ENCODE data around the gene LY6G6F. TPM values are rescaled to one million over a fixed set of nuclear protein-coding genes. Genes with fewer than 3 reads are reported as not detected.

The LY6G6F gene
- total RNA-seq, 1 donor from 2014 or later = not detected

DNA sequence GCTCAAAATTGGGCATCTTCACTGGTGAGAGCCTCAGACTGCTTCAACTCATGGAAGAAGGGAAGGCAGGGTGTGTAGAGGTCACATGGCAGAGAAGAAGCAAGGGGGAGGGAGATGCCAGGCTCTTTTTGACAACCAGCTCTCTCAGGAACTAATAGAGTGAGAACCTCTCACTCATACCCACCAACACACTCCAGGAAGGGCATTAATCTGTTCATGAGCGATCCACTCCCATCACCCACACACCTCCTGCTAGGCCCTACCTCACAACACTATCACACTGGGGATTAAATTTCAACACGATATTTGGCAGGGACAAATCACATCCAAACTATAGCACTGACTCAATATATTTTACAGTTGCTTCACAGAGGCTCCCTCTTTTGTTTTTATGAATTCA is 35.1 kb downstream of the LY6G6F start:
- TF ChIP-seq, protein P1, sequence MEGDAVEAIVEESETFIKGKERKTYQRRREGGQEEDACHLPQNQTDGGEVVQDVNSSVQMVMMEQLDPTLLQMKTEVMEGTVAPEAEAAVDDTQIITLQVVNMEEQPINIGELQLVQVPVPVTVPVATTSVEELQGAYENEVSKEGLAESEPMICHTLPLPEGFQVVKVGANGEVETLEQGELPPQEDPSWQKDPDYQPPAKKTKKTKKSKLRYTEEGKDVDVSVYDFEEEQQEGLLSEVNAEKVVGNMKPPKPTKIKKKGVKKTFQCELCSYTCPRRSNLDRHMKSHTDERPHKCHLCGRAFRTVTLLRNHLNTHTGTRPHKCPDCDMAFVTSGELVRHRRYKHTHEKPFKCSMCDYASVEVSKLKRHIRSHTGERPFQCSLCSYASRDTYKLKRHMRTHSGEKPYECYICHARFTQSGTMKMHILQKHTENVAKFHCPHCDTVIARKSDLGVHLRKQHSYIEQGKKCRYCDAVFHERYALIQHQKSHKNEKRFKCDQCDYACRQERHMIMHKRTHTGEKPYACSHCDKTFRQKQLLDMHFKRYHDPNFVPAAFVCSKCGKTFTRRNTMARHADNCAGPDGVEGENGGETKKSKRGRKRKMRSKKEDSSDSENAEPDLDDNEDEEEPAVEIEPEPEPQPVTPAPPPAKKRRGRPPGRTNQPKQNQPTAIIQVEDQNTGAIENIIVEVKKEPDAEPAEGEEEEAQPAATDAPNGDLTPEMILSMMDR (IDR thresholded peaks at IDR 0.05; ENCODE audit: unreplicated experiment) = no peak
- Mint-ChIP-seq H3K4me1 (ENCODE audit: low read depth) (peaks cover 29% of the 10 kb centered on the region), H3K4me3 (ENCODE audit: low read depth) (peak overlapping the region; percentile 26), H3K27ac (no peak overlapping the region), H3K27me3 (no peaks in the 10 kb centered on the region), H3K36me3 (ENCODE audit: insufficient read depth) (peaks cover 2% of the 10 kb centered on the region), H3K9me3 (ENCODE audit: low read depth) (no peaks in the 10 kb centered on the region)
- DNase-seq (ENCODE audit: low spot score, unreplicated experiment) = no peak

DNA sequence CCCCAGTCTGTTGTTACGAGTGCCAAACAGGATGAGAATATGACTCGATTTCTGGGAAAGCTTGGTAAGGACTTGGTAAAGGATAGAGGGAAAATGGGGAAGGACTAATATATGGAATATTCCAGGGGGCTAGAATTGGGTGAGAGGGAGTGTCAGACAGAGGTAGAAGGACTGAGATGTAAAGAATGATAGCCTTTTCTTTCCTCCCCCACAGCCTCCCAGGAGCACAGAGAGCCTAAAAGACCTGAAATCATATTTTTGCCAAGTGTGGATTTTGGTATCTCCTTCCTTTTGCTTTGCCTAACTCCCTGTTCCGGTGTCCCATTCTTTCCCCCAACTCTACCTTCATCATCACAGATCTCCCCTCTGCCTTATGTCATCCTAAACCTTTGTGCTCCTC is 36.2 kb downstream of the LY6G6F start:
- no peak for DNase-seq (ENCODE audit: low spot score, unreplicated experiment)
- no peak overlapping the region for H3K27ac Mint-ChIP-seq
- TF ChIP-seq, protein P1 (IDR thresholded peaks at IDR 0.05; ENCODE audit: unreplicated experiment) = no peak
- peaks cover 4% of the 10 kb centered on the region for H3K36me3 Mint-ChIP-seq (ENCODE audit: insufficient read depth)
- H3K4me1 Mint-ChIP-seq (ENCODE audit: low read depth) = peaks cover 18% of the 10 kb centered on the region
- no peaks in the 10 kb centered on the region for H3K9me3 Mint-ChIP-seq (ENCODE audit: low read depth)
- H3K27me3 Mint-ChIP-seq = no peaks in the 10 kb centered on the region
- no peak overlapping the region for H3K4me3 Mint-ChIP-seq (ENCODE audit: low read depth)

DNA sequence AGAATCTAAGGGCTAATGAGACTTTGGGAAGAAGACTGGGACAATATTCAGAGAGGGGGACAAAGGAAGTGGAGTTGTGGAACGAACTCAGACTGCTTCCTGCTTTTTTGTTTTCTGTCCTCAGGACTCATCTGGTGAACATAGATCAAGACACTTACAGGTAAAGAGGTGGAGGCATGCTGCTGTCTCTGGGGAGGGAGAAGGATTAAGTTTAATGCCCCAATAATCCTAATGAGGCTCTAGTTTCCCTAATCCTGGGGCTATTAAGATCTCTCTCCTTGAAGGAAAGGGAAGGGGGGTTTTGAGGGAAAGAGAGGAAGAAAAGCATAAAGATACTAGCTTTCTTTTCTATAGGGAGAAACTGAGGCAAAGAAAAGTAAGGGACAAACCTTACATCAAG is 37.8 kb downstream of the LY6G6F start:
- Mint-ChIP-seq H3K36me3 (ENCODE audit: insufficient read depth) (peaks cover 6% of the 10 kb centered on the region), H3K4me3 (ENCODE audit: low read depth) (no peak overlapping the region), H3K27me3 (no peaks in the 10 kb centered on the region), H3K27ac (no peak overlapping the region), H3K9me3 (ENCODE audit: low read depth) (no peaks in the 10 kb centered on the region), H3K4me1 (ENCODE audit: low read depth) (peaks cover 7% of the 10 kb centered on the region)
- TF ChIP-seq, protein P1 (IDR thresholded peaks at IDR 0.05; ENCODE audit: unreplicated experiment) = no peak
- DNase-seq (ENCODE audit: low spot score, unreplicated experiment) = no peak

DNA sequence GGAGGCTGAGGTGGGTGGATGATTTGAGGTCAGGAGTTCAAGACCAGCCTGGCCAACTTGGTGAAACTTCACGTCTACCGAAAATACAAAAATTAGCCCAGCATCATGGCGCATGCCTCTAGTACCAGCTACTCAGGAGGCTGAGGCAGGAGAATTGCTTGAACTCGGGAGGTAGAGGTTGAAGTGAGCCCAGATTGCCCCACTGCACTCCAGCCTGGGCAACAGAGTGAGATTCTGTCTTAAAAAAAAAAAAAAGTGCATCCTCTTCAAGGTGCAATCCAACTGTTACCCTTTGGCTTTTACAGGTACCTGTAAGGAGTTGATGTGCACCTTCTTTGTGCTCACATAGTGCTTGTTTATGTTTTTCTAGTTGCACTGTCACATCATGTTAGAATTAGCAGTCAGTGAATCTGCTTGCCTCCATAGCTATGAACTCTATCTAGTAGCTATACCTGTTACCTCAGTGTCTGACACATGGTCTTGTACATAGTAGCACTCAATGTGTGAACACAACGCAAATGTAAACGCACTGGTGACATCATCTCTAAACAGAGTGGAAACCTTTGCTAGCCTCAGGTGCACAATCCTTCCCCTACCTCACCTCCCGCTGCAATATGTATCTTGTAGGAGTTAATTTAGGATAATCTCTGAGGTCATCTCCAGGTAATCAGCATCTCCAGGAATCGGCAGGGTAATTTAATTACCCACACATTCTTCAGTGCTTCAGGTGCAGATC is 42.8 kb downstream of the LY6G6F start:
- no peaks in the 10 kb centered on the region for H3K27me3 Mint-ChIP-seq
- peaks cover 4% of the 10 kb centered on the region for H3K36me3 Mint-ChIP-seq (ENCODE audit: insufficient read depth)
- no peaks in the 10 kb centered on the region for H3K9me3 Mint-ChIP-seq (ENCODE audit: low read depth)
- TF ChIP-seq, protein P1 (IDR thresholded peaks at IDR 0.05; ENCODE audit: unreplicated experiment) = no peak
- peaks cover 8% of the 10 kb centered on the region for H3K4me1 Mint-ChIP-seq (ENCODE audit: low read depth)
- H3K27ac Mint-ChIP-seq = peak overlapping the region; percentile 1
- no peak overlapping the region for H3K4me3 Mint-ChIP-seq (ENCODE audit: low read depth)
- DNase-seq (ENCODE audit: low spot score, unreplicated experiment) = no peak

DNA sequence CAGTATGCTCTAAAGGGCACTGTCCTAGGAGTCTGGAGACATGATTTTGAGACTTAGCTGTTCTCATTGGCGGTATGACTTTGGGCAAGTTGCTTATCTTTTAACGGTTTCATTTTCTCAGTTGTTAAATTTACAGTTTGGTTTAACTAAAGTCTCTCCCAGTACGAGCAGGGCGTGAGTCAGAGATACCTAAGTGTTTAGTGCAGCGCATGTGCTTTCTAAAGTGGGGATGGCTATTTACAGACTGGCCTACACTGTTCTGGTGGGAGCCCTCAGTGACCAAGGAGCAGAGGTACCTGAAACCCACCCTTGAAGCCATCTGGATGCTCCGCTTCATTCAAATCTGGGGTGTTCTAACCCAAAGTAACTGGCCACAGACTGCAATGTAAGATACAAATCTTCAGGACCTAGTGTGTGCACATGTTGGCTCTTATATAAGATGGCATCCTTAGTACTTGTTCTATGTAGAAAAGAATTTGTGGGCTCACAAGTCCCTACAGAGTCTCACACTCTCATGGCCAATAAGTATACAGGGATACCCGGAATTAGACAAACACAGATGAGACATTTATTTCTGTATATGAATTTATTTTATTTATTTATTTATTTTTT is 43.9 kb downstream of the LY6G6F start:
- TF ChIP-seq, protein P1 (IDR thresholded peaks at IDR 0.05; ENCODE audit: unreplicated experiment) = no peak
- DNase-seq (ENCODE audit: low spot score, unreplicated experiment) = no peak
- no peaks in the 10 kb centered on the region for H3K9me3 Mint-ChIP-seq (ENCODE audit: low read depth)
- H3K4me3 Mint-ChIP-seq (ENCODE audit: low read depth) = no peak overlapping the region
- H3K27me3 Mint-ChIP-seq = no peaks in the 10 kb centered on the region
- peaks cover 4% of the 10 kb centered on the region for H3K36me3 Mint-ChIP-seq (ENCODE audit: insufficient read depth)
- peak overlapping the region; percentile 52 for H3K27ac Mint-ChIP-seq
- peaks cover 4% of the 10 kb centered on the region for H3K4me1 Mint-ChIP-seq (ENCODE audit: low read depth)
